ENCODE data around the gene CLDN7.

Gene CLDN7

DNA sequence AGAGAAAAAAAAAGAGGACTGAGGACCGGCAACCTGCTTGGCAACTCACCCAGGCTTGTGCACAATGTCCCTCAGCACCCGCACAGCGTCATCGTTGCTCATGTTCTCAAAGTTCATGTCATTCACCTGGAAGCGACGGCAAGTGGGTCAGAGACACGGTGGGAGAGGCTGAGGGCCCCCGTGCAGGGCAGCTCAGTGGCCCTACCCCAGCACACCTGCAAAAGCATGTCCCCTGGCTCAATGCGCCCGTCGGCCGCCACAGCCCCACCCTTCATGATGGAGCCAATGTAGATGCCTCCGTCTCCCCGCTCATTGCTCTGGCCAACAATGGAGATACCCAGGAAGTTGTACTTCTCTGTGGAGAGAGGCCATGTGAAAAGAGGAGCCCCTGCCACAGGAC, 33.4 kb downstream of the CLDN7 start:
- Histone ChIP-seq H3K27me3 (ENCODE audit: control insufficient read depth, insufficient read depth, low read length) (no peaks in the 10 kb centered on the region), H3K9ac (ENCODE audit: low read length) (no peak overlapping the region), H3K36me3 (ENCODE audit: control insufficient read depth, low read depth, low read length) (peaks cover 55% of the 10 kb centered on the region), H3K9me3 (ENCODE audit: control insufficient read depth, low read depth, low read length) (no peaks in the 10 kb centered on the region), H3K4me1 (ENCODE audit: control insufficient read depth, low read depth, low read length) (no peaks in the 10 kb centered on the region), H3K27ac (ENCODE audit: low read length) (no peak overlapping the region), H3K4me3 (ENCODE audit: low read length) (no peak overlapping the region)

DNA sequence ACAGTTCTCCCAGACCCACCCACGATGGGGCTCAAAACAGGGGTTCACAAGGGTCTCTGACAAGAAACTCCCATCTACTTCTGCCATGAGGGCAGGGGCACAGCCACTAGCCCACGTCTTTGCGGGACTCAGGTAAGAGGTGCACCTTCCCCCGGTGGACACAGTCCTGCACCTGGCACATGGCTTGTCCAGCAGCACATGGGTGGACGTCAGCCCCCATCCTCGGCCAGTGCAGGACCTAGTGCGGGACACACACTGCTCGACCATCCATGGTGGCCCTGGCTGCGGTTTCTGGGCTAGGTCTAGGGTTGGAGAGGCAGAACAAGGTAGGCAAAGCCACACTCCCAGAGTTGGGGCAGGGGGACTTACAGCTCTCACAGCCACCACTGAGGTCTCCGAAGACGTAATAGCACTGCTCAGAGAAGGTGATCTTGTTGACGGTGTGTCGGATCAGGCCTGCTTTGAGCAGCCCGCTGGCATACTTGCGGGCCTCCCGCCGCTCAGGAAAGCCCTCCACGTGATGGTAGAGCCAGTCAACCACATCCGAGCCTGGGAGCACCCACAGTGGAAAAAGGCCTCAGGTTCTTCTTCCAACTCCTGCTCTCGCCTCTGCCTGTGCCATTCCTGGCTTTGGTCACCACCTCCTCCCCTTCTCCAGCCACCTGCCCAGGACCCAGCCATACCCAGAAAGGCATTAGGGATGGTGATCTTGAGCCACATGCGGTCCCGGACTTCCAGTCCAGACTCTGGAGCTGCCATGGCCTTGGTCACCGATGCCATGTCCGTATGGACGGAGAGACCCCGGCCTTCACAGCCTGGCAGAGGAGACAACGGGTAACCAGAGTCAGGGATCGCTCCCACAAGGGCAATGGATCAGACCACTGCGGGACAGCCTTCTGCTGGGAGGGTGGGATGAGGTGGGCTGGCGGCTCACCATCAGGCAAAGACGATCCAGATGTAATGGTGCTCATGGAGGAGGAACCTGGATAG, 35.3 kb downstream of the CLDN7 start:
- Histone ChIP-seq H3K4me1 (ENCODE audit: control insufficient read depth, low read depth, low read length) (no peaks in the 10 kb centered on the region), H3K4me3 (ENCODE audit: low read length) (no peak overlapping the region), H3K36me3 (ENCODE audit: control insufficient read depth, low read depth, low read length) (peaks cover 74% of the 10 kb centered on the region)

DNA sequence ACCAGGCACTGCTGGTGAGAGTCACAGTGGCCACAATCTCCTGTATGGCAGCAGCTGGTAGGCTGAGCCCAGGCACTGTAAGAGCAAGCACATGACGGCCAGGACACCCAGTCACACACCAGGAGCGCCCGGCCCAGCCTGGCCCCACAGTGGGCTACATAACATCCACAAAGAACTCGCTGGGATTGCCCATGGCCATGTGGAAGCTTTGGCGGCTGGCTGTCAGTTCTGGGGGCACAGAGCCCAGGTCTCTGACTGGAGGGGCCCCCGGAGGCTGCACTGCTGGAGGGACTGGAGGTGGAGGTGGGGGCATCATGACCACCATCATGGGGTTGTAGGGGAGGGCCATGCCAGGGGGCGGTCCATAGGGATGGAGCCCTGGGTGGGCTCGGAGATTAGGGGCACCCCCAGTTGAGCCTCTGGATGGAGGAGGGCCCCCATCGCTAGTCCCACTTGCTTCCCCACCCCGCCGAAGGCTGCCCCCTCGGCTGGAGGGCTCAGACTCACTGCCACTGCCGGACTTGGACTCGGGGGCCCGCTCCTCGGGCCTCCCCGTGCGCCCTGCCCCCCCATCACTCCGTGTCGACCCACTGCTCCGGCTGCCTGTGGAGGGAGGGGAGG, 36.5 kb downstream of the CLDN7 start:
- no peaks in the 10 kb centered on the region for H3K27me3 ChIP-seq (ENCODE audit: control insufficient read depth, insufficient read depth, low read length)
- H3K9ac ChIP-seq (ENCODE audit: low read length): no peak overlapping the region
- H3K4me3 ChIP-seq (ENCODE audit: low read length): no peak overlapping the region
- H3K27ac ChIP-seq (ENCODE audit: low read length): no peak overlapping the region
- no peaks in the 10 kb centered on the region for H3K9me3 ChIP-seq (ENCODE audit: control insufficient read depth, low read depth, low read length)
- H3K4me1 ChIP-seq (ENCODE audit: control insufficient read depth, low read depth, low read length): no peaks in the 10 kb centered on the region
- peaks cover 74% of the 10 kb centered on the region for H3K36me3 ChIP-seq (ENCODE audit: control insufficient read depth, low read depth, low read length)

More for the DNA sequence above, 35.3 kb downstream of the CLDN7 start:
- H3K27me3 ChIP-seq (ENCODE audit: control insufficient read depth, insufficient read depth, low read length): no peaks in the 10 kb centered on the region
- no peaks in the 10 kb centered on the region for H3K9me3 ChIP-seq (ENCODE audit: control insufficient read depth, low read depth, low read length)
- H3K9ac ChIP-seq (ENCODE audit: low read length): no peak overlapping the region
- H3K27ac ChIP-seq (ENCODE audit: low read length): no peak overlapping the region

DNA sequence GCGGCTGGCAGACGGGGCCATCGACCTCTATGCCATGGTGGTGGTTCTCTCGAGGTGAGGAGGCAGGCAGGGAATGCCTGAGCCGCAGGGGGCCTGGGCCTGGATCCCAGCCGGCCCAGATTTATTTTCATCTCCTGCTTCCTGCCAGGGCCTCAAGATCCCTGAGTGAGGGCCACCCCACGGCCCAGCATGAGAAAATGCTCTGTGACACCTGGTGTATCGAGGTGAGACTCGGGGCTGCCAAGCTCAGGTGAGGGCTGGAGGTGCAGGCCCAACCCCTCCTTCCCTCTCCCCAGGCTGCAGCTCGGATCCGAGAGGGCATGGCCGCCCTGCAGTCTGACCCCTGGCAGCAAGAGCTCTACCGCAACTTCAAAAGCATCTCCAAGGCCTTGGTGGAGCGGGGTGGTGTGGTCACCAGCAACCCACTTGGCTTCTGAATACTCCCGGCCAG, 37.6 kb downstream of the CLDN7 start:
- Histone ChIP-seq H3K4me1 (ENCODE audit: control insufficient read depth, low read depth, low read length) (peaks cover 5% of the 10 kb centered on the region), H3K9me3 (ENCODE audit: control insufficient read depth, low read depth, low read length) (no peaks in the 10 kb centered on the region), H3K9ac (ENCODE audit: low read length) (no peak overlapping the region), H3K4me3 (ENCODE audit: low read length) (no peak overlapping the region), H3K27ac (ENCODE audit: low read length) (no peak overlapping the region), H3K27me3 (ENCODE audit: control insufficient read depth, insufficient read depth, low read length) (no peaks in the 10 kb centered on the region), H3K36me3 (ENCODE audit: control insufficient read depth, low read depth, low read length) (peaks cover 68% of the 10 kb centered on the region)

DNA sequence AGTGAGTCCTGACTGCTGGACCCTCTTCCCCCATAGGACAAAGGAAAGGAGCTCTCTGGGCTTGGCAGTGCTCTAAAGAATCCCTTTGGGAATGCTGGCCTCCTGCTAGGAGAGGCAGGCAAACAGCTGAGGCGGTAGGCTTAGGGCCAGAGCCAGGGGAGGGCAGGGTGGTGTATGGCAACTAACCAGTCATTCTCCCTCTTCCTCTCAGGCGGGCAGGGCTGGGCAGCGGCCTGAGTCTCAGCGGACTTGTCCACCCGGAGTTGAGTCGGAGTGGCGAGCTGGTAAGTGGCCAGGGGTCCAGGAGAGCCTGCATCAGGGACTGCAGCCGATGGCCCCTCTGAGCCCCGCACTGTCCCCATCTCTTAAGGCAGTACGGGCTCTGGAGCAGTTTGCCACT, 38.2 kb downstream of the CLDN7 start:
- H3K36me3 ChIP-seq (ENCODE audit: control insufficient read depth, low read depth, low read length): peaks cover 62% of the 10 kb centered on the region

DNA sequence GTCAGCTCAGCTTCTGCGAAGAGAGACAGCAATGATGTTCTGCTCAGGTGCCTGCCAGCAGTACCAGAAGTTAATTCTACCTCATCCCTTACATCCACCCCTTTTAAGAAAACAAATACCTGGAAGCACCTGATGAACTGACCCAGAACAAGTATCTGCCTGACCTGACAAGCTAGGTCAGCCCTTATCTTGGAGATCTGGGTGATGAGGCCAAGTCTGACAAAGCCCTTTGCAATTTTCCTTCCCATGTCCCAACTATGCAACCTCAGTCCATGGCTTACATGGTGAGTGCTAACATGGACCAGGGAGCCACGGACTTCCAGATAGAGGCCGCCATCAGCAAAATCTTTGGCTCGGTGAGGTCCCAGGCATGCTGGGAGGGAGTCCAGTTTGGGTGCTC, 38.9 kb downstream of the CLDN7 start:
- H3K9me3 ChIP-seq (ENCODE audit: control insufficient read depth, low read depth, low read length): no peaks in the 10 kb centered on the region
- H3K9ac ChIP-seq (ENCODE audit: low read length): no peak overlapping the region
- no peaks in the 10 kb centered on the region for H3K27me3 ChIP-seq (ENCODE audit: control insufficient read depth, insufficient read depth, low read length)
- H3K27ac ChIP-seq (ENCODE audit: low read length): no peak overlapping the region
- peaks cover 55% of the 10 kb centered on the region for H3K36me3 ChIP-seq (ENCODE audit: control insufficient read depth, low read depth, low read length)
- H3K4me3 ChIP-seq (ENCODE audit: low read length): no peak overlapping the region
- peaks cover 16% of the 10 kb centered on the region for H3K4me1 ChIP-seq (ENCODE audit: control insufficient read depth, low read depth, low read length)

More for the DNA sequence above, 38.2 kb downstream of the CLDN7 start:
- no peak overlapping the region for H3K9ac ChIP-seq (ENCODE audit: low read length)
- no peaks in the 10 kb centered on the region for H3K27me3 ChIP-seq (ENCODE audit: control insufficient read depth, insufficient read depth, low read length)
- H3K4me1 ChIP-seq (ENCODE audit: control insufficient read depth, low read depth, low read length): peaks cover 9% of the 10 kb centered on the region
- no peak overlapping the region for H3K4me3 ChIP-seq (ENCODE audit: low read length)
- H3K27ac ChIP-seq (ENCODE audit: low read length): no peak overlapping the region
- no peaks in the 10 kb centered on the region for H3K9me3 ChIP-seq (ENCODE audit: control insufficient read depth, low read depth, low read length)

DNA sequence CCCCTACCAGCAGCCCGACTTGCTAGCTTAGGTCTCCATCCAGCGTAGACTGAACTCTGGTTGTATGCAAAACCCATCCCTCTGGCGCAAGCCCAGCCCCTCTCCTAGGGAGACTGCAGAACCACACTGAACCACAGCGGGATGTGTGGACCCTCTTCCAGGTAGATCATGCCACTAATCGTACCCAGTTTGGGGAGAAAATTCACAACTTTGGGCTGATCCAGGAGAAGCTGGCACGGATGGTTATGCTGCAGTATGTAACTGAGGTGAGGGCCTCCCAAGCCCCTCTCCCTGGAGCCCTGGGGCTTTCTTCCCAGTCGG, 39.3 kb downstream of the CLDN7 start:
- Histone ChIP-seq H3K27me3 (ENCODE audit: control insufficient read depth, insufficient read depth, low read length) (no peaks in the 10 kb centered on the region), H3K9me3 (ENCODE audit: control insufficient read depth, low read depth, low read length) (no peaks in the 10 kb centered on the region), H3K4me3 (ENCODE audit: low read length) (no peak overlapping the region), H3K9ac (ENCODE audit: low read length) (no peak overlapping the region), H3K27ac (ENCODE audit: low read length) (no peak overlapping the region), H3K4me1 (ENCODE audit: control insufficient read depth, low read depth, low read length) (peaks cover 18% of the 10 kb centered on the region), H3K36me3 (ENCODE audit: control insufficient read depth, low read depth, low read length) (peaks cover 51% of the 10 kb centered on the region)

DNA sequence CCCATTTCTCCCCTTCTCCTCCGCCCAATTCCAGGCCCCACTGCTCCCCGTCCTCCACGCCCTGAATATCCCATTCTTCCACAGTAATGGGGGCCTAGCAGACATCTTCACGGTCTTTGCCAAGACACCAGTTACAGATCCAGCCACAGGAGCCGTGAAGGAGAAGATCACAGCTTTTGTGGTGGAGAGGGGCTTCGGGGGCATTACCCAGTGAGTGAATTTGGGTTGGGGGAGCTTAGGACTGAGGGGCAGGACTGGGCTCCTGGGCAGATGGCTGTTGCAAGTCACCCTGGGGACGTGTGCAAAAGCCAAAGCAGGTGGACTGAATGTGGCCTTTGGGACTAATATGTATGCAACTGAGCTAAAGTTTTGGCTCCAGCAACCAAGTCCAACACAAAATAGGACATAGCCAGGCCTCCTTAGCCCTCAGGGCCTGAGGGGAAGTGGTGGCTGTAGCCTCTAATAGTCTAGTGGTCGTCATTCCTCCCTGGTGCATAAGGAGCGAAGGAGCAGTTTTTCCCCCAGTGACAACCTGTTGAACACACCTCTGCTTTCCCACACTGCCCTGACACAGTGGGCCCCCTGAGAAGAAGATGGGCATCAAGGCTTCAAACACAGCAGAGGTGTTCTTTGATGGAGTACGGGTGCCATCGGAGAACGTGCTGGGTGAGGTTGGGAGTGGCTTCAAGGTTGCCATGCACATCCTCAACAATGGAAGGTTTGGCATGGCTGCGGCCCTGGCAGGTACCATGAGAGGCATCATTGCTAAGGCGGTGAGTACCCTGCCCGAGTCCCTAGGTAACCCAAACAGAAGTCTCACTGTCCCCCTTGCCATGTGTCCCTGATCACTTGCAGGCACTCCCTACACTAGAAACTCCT, 39.9 kb downstream of the CLDN7 start:
- Histone ChIP-seq H3K4me3 (ENCODE audit: low read length) (no peak overlapping the region), H3K9me3 (ENCODE audit: control insufficient read depth, low read depth, low read length) (no peaks in the 10 kb centered on the region), H3K27ac (ENCODE audit: low read length) (no peak overlapping the region), H3K4me1 (ENCODE audit: control insufficient read depth, low read depth, low read length) (peaks cover 22% of the 10 kb centered on the region), H3K9ac (ENCODE audit: low read length) (no peak overlapping the region), H3K27me3 (ENCODE audit: control insufficient read depth, insufficient read depth, low read length) (no peaks in the 10 kb centered on the region), H3K36me3 (ENCODE audit: control insufficient read depth, low read depth, low read length) (peaks cover 49% of the 10 kb centered on the region)

DNA sequence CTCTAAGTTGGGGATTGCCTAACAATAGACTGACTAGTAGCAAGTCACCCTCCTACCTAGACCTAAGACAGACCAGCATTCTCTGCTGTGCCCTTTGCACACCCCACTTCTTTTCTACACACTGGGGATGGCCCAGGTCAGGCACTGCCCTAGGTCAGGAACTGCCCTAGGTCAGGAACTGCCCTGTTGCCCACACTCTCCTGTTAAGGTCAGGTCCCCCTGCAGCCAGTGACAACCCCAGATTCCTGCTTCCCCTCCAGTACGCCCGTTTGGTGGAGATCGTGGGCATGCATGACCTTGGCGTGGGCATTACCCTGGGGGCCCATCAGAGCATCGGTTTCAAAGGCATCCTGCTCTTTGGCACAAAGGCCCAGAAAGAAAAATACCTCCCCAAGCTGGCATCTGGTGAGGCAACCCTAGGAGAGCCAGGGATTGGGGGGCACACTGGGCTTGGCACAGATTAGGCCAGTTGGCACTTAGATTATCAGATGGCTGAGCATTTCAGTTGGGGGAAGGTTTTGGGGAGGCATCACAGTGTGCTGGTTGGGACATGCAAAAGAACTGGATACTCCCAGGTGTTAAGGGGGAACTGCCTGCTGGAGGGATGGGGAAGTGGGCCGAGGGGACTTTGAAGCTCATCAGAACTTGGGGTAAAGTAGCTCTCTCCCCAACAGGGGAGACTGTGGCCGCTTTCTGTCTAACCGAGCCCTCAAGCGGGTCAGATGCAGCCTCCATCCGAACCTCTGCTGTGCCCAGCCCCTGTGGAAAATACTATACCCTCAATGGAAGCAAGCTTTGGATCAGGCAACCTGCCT, 40.8 kb downstream of the CLDN7 start:
- Histone ChIP-seq H3K9ac (ENCODE audit: low read length) (no peak overlapping the region), H3K9me3 (ENCODE audit: control insufficient read depth, low read depth, low read length) (no peaks in the 10 kb centered on the region), H3K27me3 (ENCODE audit: control insufficient read depth, insufficient read depth, low read length) (no peaks in the 10 kb centered on the region), H3K27ac (ENCODE audit: low read length) (no peak overlapping the region), H3K36me3 (ENCODE audit: control insufficient read depth, low read depth, low read length) (peaks cover 41% of the 10 kb centered on the region), H3K4me1 (ENCODE audit: control insufficient read depth, low read depth, low read length) (peaks cover 27% of the 10 kb centered on the region), H3K4me3 (ENCODE audit: low read length) (peak overlapping the region; percentile 92)

DNA sequence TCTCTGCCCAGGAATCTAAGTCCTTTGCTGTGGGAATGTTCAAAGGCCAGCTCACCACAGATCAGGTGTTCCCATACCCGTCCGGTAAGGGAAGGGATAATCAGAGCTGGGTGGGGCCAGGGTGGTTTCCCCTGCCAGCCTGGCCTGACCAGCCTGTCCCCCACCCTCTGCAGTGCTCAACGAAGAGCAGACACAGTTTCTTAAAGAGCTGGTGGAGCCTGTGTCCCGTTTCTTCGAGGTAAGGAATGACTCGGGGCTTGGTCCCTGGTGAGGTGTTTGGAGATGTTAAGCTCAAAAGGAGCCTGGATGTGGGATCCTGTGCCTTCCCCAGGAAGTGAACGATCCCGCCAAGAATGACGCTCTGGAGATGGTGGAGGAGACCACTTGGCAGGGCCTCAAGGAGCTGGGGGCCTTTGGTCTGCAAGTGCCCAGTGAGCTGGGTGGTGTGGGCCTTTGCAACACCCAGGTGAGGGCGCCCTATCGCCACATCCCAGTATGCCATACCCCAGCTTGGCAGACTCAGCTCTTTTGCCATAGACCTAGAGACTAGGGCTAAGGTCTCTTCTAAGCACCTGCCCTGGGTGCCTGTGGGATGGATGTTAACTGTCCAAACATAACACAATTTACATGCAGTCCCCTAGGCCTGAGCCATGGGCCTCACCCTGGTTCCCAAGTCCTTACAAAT, 41.5 kb downstream of the CLDN7 start:
- Histone ChIP-seq H3K27ac (ENCODE audit: low read length) (peak overlapping the region; percentile 63), H3K9me3 (ENCODE audit: control insufficient read depth, low read depth, low read length) (no peaks in the 10 kb centered on the region), H3K9ac (ENCODE audit: low read length) (peak overlapping the region; percentile 78), H3K4me1 (ENCODE audit: control insufficient read depth, low read depth, low read length) (peaks cover 33% of the 10 kb centered on the region), H3K36me3 (ENCODE audit: control insufficient read depth, low read depth, low read length) (peaks cover 35% of the 10 kb centered on the region), H3K4me3 (ENCODE audit: low read length) (peak overlapping the region; percentile 92), H3K27me3 (ENCODE audit: control insufficient read depth, insufficient read depth, low read length) (no peaks in the 10 kb centered on the region)
